Uterus (tissue), 4 donors: ENCODE measurements around the gene NLN. TPM values are rescaled to one million over a fixed set of nuclear protein-coding genes. Genes with fewer than 3 reads are reported as not detected.
"Not testable (repeated sequence)": the region's sequence is repeated elsewhere in the genome, so short reads cannot be mapped to it uniquely, and the experiment has no call there.

ENCODE experiments used
- DNase-seq, 2 donors: peaks; one replicate each; pipeline ENCODE4 v3.0.0-alpha.2; 2019 to 2020
- H3K27ac ChIP-seq, 2 donors: fragments of 200-600 bp; sonication (generic); 1 replicate in 1 of 2; 2 replicates in 1 of 2; pipeline ENCODE4 v1.5.1; 2016 to 2018
- H3K27me3 ChIP-seq, 2 donors: fragments of 200-600 bp; sonication (generic); one replicate each; pipeline ENCODE4 v1.5.1; 2018 to 2019; ENCODE audit warnings: control low read depth in 1 of 2
- H3K36me3 ChIP-seq, 2 donors: fragments of 200-600 bp; sonication (generic); one replicate each; pipeline ENCODE4 v1.5.1; 2019; ENCODE audit warnings: control low read depth in 1 of 2
- H3K4me1 ChIP-seq, 2 donors: fragments of 200-600 bp; sonication (generic); one replicate each; pipeline ENCODE4 v1.5.1; 2018 to 2019; ENCODE audit warnings: control low read depth in 1 of 2
- H3K4me3 ChIP-seq, 2 donors: fragments of 200-600 bp; sonication (generic); 1 replicate in 1 of 2; 2 replicates in 1 of 2; pipeline ENCODE4 v1.5.1; 2018 to 2019; ENCODE audit warnings: mild to moderate bottlenecking in 1 of 2
- H3K9me3 ChIP-seq, 2 donors: fragments of 200-600 bp; sonication (generic); one replicate each; pipeline ENCODE4 v1.5.1; 2019; ENCODE audit warnings: control low read depth in 1 of 2
- CTCF ChIP-seq, 4 experiments: fragments of 200-600 bp in 2 of 4; fragments of 450-650 bp in 2 of 4; sonication (generic) in 2 of 4; IDR thresholded peaks; one replicate each; pipeline ENCODE4 v1.5.1; 2016 to 2019; ENCODE audit warnings: antibody characterized with exemption in 4 of 4, mild to moderate bottlenecking in 2 of 4, moderate library complexity in 1 of 4
- POLR2A ChIP-seq, 2 donors: fragments of 450-650 bp; IDR thresholded peaks; one replicate each; pipeline ENCODE4 v1.6.1; 2016; ENCODE audit warnings: antibody characterized with exemption in 2 of 2, mild to moderate bottlenecking in 1 of 2, moderate library complexity in 1 of 2
- intact Hi-C: fragments of 100-400 bp; cut with DNase I; formaldehyde crosslinking; loops from one replicate; pipeline ENCODE4 v1.15.1; 2023; ENCODE audit warnings: low total_unique reads
- total RNA-seq, 4 donors: library from RNA; depleted of rRNA in 3 of 4; stranded (reverse); fragments of >200 nt in 3 of 4; gene quantifications; one replicate each; pipeline versions ENCODE4 v1.1.0 to v1.2.4, GENCODE V29; 2014 to 2023
- donor health status: DM: yes; HTN: yes; CAD: no.

Gene NLN
- total RNA-seq, 4 donors from 2014 or later = 4.4 to 34.9 (median 9.8) TPM

- Histone ChIP-seq H3K9me3 (no peaks in the 10 kb centered on the region), H3K4me1 (no peaks in the 10 kb centered on the region), H3K27ac (no peak overlapping the region), H3K4me3 (no peak overlapping the region), H3K36me3 (no peaks in the 10 kb centered on the region), H3K27me3 (no peaks in the 10 kb centered on the region)
- TF ChIP-seq CTCF (IDR thresholded peaks at IDR 0.05) = no peak
- TF ChIP-seq POLR2A (IDR thresholded peaks at IDR 0.05) = no peak
- no peak for DNase-seq
- intact Hi-C loops = no loop called here
Observed at GRCh38 chr5:65774346-65774745, 52.3 kb downstream of the NLN start.

DNA sequence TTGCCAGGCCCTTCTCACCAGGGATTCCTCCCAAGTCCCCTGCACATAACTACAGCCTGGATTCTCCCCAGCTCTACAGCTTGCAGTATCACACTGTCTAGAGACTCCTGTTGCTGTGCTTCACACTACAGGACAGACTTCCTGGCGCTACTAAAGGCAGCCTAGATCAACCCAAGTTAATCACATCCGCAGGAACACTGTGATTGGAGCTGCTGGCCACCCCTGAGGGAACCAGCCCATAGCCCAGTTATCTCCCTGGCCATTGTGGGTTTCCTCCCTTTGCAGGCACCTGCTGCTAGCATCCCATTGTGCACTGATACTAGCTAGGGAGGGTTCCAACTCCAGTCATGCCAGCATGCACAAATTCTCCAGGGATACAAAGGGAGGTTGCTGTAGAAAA is 53.5 kb downstream of the NLN start:
- no peak for DNase-seq

DNA sequence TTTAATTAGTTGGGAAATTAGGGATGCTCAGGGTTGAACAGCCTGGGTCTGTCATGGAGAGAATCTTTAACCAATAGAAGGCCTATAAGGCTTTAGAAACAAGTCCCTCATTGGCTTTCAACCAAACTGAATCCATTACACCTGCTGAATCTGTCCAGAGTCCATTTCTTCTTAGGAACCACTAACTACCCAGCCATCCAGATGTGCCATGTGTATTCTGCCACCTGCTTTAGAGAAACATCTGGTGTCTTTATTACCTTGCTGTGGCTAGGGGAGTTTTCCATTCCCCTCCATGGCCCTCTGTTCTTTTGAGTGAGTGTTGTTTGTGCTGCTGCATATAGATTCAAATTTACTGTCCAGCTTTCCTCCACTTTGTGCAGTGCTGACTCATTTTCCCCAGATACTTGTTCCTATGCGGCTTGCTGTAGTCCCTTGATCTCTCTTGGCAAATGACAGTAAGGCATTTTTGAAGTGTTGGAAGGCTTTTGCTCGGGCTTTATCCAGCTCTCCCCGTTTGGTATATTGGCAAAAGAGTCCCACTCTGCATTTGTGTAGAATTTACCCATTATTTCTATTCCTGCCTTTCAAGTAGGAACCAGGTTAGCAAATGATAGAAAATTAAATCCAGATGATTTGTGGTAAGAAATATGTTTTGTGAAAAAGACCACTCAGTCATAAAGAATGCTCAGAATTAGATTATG is 54.6 kb downstream of the NLN start:
- no peak overlapping the region for H3K4me3 ChIP-seq
- DNase-seq = no peak
- intact Hi-C loops = no loop called here
- TF ChIP-seq POLR2A (IDR thresholded peaks at IDR 0.05) = no peak
- no peaks in the 10 kb centered on the region for H3K27me3 ChIP-seq
- H3K36me3 ChIP-seq = no peaks in the 10 kb centered on the region
- H3K4me1 ChIP-seq = no peaks in the 10 kb centered on the region
- no peak overlapping the region for H3K27ac ChIP-seq
- H3K9me3 ChIP-seq = no peaks in the 10 kb centered on the region

More for the DNA sequence above, 53.5 kb downstream of the NLN start:
- TF ChIP-seq POLR2A (IDR thresholded peaks at IDR 0.05) (no peak), CTCF (IDR thresholded peaks at IDR 0.05) (no peak)
- H3K27me3 ChIP-seq = no peaks in the 10 kb centered on the region
- no peak overlapping the region for H3K4me3 ChIP-seq
- H3K9me3 ChIP-seq = no peaks in the 10 kb centered on the region
- H3K36me3 ChIP-seq = no peaks in the 10 kb centered on the region
- H3K4me1 ChIP-seq = no peaks in the 10 kb centered on the region
- intact Hi-C loops = no loop called here
- no peak overlapping the region for H3K27ac ChIP-seq

GRCh38 chr5:65778126-65778525 is 56.1 kb downstream of the NLN start:
- Histone ChIP-seq H3K9me3 (no peaks in the 10 kb centered on the region), H3K27me3 (no peaks in the 10 kb centered on the region), H3K4me1 (no peaks in the 10 kb centered on the region), H3K4me3 (no peak overlapping the region), H3K36me3 (no peaks in the 10 kb centered on the region), H3K27ac (no peak overlapping the region)
- TF ChIP-seq POLR2A (IDR thresholded peaks at IDR 0.05) = no peak
- no peak for TF ChIP-seq CTCF (IDR thresholded peaks at IDR 0.05)
- intact Hi-C loops = no loop called here
- no peak for DNase-seq

GRCh38 chr5:65779643-65780042 is 57.6 kb downstream of the NLN start:
- no peak for DNase-seq
- intact Hi-C loops = no loop called here
- no peaks in the 10 kb centered on the region for H3K36me3 ChIP-seq
- TF ChIP-seq POLR2A (IDR thresholded peaks at IDR 0.05) (no peak), CTCF (IDR thresholded peaks at IDR 0.05) (no peak)
- H3K9me3 ChIP-seq = no peaks in the 10 kb centered on the region
- H3K27ac ChIP-seq = no peak overlapping the region
- no peaks in the 10 kb centered on the region for H3K27me3 ChIP-seq
- no peak overlapping the region for H3K4me3 ChIP-seq
- H3K4me1 ChIP-seq = no peaks in the 10 kb centered on the region

DNA sequence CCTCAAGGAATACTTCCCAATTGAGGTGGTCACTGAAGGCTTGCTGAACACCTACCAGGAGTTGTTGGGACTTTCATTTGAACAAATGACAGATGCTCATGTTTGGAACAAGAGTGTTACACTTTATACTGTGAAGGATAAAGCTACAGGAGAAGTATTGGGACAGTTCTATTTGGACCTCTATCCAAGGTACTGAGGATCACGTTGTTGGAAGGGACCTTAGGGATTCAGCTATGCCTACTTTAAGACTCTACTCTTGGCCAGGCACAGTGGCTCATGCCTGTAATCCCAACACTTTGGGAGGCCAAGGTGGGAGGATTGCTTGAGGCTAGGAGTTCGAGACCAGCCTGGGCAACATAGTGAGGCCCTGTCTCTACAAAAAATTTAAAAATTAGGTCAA is 66.3 kb downstream of the NLN start:
- DNase-seq, H3K27ac ChIP-seq, H3K4me1 ChIP-seq, H3K9me3 ChIP-seq, H3K27me3 ChIP-seq, intact Hi-C loops, H3K36me3 ChIP-seq, H3K4me3 ChIP-seq: not testable (repeated sequence)
